ENCODE results near the gene DPP9.

DPP9 gene

GRCh38 chr19:4656102-4656501 lies 67.5 kb downstream of the DPP9 start:
- no peak for DNase-seq (ENCODE audit: low spot score)

DNA sequence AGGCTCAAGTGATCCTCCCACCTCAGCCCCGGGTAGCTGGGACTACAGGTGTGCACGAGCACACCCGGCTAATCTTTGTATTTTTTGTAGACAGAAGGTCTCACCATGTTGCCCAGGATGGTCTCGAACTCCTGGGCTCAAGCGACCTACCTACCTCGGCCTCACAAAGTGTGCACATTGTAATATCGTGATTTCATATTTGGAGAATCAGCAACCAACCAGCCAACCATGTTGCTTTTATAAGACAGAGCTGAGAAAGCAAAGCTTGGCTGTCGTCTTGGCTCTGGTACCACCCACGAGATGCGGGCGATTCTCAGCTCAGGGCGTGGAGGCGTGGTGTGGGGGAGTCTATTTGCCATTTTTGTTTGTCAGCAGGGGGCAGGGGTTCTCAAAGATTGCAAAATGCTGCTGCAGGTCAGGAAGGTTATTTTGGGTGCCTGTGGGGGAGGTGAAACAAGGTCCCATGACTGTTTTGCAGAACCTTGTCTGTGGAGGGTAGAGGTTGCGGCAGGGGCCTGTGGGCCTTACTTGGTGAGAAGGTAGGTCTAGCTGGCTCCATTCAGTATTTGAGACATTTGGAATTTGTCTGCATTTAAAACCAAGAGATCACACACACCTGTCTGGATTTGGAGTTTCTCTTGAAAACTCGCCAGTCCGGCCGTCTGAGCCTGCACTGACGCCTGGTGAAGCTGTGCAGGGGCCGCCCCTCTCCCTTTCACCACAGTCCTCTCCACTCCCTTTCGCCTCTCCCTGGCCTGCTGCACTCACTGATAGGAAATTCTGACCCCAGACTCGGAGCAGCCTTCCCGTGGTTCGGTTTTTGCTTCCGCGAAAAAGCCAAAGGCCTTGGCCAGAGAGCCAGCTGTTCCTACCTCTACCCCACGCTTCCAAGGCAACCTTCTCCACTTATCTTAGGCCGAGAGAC lies 68.9 kb downstream of the DPP9 start:
- DNase-seq (ENCODE audit: low spot score), result no peak

- no peak for DNase-seq (ENCODE audit: low spot score)
Observed at GRCh38 chr19:4653793-4654436, 69.7 kb downstream of the DPP9 start.

GRCh38 chr19:4652075-4652474 lies 71.6 kb downstream of the DPP9 start:
- DNase-seq (ENCODE audit: low spot score), result no peak

DNA sequence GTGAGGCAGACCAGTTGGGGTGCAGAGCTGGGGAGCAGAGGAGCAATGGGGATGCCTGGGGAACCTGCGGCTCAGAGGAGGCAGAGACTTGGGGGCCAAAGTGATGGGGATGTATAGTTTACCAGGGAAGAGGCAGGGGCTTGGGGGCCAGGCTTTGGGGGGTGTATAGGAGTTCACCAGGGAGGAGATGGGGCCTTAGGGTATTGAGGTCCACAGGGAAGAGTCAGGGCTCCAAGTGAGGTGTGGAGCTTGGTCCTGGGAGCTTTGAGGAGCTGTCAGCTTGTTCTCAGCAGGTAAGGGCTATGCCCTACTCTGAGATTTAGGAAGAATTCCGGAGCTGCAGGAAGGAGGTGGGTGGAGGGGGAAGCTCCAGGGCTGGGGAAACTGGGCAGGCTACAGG lies 73.5 kb downstream of the DPP9 start:
- no peak for DNase-seq (ENCODE audit: low spot score)

- DNase-seq (ENCODE audit: low spot score), result no peak
Observed at GRCh38 chr19:4649392-4650047, 74.1 kb downstream of the DPP9 start.

- DNase-seq (ENCODE audit: low spot score), result no peak
Observed at GRCh38 chr19:4647676-4648644, 75.7 kb downstream of the DPP9 start.

DNA sequence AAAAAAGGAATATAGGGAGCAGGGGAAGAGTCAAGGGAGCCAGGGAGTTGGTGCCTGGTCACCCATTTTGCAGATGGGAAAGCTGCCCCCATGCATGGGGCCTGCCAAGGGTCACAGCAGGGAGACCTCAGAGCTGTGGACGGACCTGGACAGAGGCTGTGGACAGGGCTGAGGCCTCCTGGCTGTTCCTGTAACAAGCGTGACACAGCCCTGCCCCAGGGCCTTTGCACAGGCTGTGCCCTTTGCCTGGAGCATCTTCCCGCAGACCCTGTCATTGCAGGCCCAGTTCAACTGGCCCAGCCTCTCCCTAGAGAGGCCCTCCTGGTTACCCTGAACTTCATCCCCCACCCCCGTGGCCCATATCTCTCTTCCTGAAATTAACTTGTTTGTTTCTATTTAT lies 77.9 kb downstream of the DPP9 start:
- DNase-seq (ENCODE audit: low spot score), result no peak

- no peak for DNase-seq (ENCODE audit: low spot score)
Observed at GRCh38 chr19:4642625-4643024, 81.0 kb downstream of the DPP9 start.

- DNase-seq (ENCODE audit: low spot score), result no peak
Observed at GRCh38 chr19:4641132-4641531, 82.5 kb downstream of the DPP9 start.

- no peak for DNase-seq (ENCODE audit: low spot score)
Observed at GRCh38 chr19:4640247-4641000, 83.2 kb downstream of the DPP9 start.

- DNase-seq (ENCODE audit: low spot score), result no peak
Observed at GRCh38 chr19:4639531-4640246, 84.0 kb downstream of the DPP9 start.

DNA sequence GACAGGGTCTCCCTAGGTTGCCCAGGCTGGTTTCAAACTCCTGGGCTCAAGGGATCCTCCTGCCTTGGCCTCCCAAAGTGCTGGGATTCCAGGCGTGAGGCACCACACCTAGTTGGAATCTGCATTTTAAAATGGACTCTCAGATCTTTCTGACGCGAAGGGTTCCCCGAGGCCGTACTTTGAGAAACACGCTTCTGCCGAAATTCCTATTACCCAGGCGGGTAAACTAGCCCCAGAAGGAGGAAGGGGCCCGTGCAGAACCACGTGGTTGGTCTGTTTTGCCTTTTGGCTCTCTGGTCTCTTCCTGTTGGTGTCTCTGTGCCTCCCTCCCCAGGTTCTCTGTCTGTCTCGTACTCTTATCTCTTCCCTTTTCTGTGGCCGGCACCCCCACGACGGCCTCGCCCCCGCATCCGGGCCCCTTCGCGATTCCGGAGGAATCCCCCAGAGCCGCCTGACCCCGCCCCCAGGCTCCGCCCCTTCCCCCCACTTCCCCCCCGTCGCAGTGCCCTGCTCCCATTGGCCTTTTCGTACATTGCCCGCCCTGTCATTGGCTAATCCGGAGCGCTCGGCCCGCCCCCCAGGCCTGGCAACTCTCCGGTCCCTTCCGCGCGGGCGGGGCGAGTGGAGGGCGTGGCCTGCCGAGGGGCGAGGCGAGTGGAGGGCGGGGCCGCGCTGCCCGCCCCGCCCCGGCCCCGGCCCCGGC lies 84.7 kb downstream of the DPP9 start, which contains the start of gene TNFAIP8L1:
Gene TNFAIP8L1, plus strand, starts transcription at position 689 of the 703 bp plus-strand sequence. CDS start 12,354 bp downstream, outside the sequence.
- DNase-seq (ENCODE audit: low spot score), result peak; percentile 93

GRCh38 chr19:4638317-4638716 lies 85.3 kb downstream of the DPP9 start:
- no peak for DNase-seq (ENCODE audit: low spot score)

GRCh38 chr19:4636761-4637160 lies 86.9 kb downstream of the DPP9 start:
- no peak for DNase-seq (ENCODE audit: low spot score)

- no peak for DNase-seq (ENCODE audit: low spot score)
Observed at GRCh38 chr19:4636151-4636717, 87.4 kb downstream of the DPP9 start.

GRCh38 chr19:4635754-4636116 lies 87.9 kb downstream of the DPP9 start:
- no peak for DNase-seq (ENCODE audit: low spot score)

GRCh38 chr19:4633140-4633967 lies 90.3 kb downstream of the DPP9 start:
- peak; percentile 76 for DNase-seq (ENCODE audit: low spot score)

All from SW480 (cell line).